Measurements from ENCODE around the gene SOX12. TPM values are rescaled to one million over a fixed set of nuclear protein-coding genes. Genes with fewer than 3 reads are reported as not detected.

SOX12 gene
- total RNA-seq, 1 experiment from 2014 or later = 41.0 TPM

- Histone ChIP-seq H3K36me3 (ENCODE audit: insufficient read depth, low read length, poor library complexity, severe bottlenecking) (no peaks in the 10 kb centered on the region), H3K4me3 (ENCODE audit: low read depth, low read length, poor library complexity, severe bottlenecking) (no peak overlapping the region), H3K27ac (ENCODE audit: low read depth, low read length, poor library complexity, severe bottlenecking) (no peak overlapping the region), H3K9me3 (ENCODE audit: low read depth, low read length, poor library complexity, severe bottlenecking) (no peaks in the 10 kb centered on the region), H3K27me3 (replicated peaks; ENCODE audit: insufficient read depth, low read depth, low read length, poor library complexity) (no peaks in the 10 kb centered on the region), H3K4me1 (ENCODE audit: insufficient read depth, low read length, poor library complexity, severe bottlenecking) (peaks cover 33% of the 10 kb centered on the region)
- ChIA-PET POLR2A (ENCODE audit: low non-redundant PET) (no interaction called here), CTCF (interaction anchor here (0.6 kb wide), 1 partner anchor 280 kb away, joined by 3 read pairs; no protein-coding TSS in a partner anchor)
- intact Hi-C loops (cut with micrococcal nuclease; ENCODE audit: unreplicated experiment) = no loop called here
- no TSS peak for BruUV-seq (replicated peaks)
- no peak for DNase-seq (ENCODE audit: low spot score)
- TF ChIP-seq EZH2 (IDR thresholded peaks at IDR 0.05; ENCODE audit: borderline replicate concordance, low read depth, low read length, poor library complexity, severe bottlenecking) = no peak
- TF ChIP-seq CTCF (conservative IDR thresholded peaks at IDR 0.05; ENCODE audit: low read depth, low read length) = no peak
Observed at GRCh38 chr20:364905-365794, 39.8 kb downstream of the SOX12 start.

- no peak overlapping the region for H3K27ac ChIP-seq (ENCODE audit: low read depth, low read length, poor library complexity, severe bottlenecking)
- no peak overlapping the region for H3K4me3 ChIP-seq (ENCODE audit: low read depth, low read length, poor library complexity, severe bottlenecking)
- no peaks in the 10 kb centered on the region for H3K27me3 ChIP-seq (replicated peaks; ENCODE audit: insufficient read depth, low read depth, low read length, poor library complexity)
- BruUV-seq (replicated peaks) = no TSS peak
- intact Hi-C loops (cut with micrococcal nuclease; ENCODE audit: unreplicated experiment) = no loop called here
- H3K4me1 ChIP-seq (ENCODE audit: insufficient read depth, low read length, poor library complexity, severe bottlenecking) = peaks cover 26% of the 10 kb centered on the region
- ChIA-PET CTCF (interaction anchor here (0.6 kb wide), 1 partner anchor 279 kb away, joined by 3 read pairs; no protein-coding TSS in a partner anchor), POLR2A (ENCODE audit: low non-redundant PET) (no interaction called here)
- H3K9me3 ChIP-seq (ENCODE audit: low read depth, low read length, poor library complexity, severe bottlenecking) = no peaks in the 10 kb centered on the region
- no peak for DNase-seq (ENCODE audit: low spot score)
- TF ChIP-seq EZH2 (IDR thresholded peaks at IDR 0.05; ENCODE audit: borderline replicate concordance, low read depth, low read length, poor library complexity, severe bottlenecking) (no peak), CTCF (conservative IDR thresholded peaks at IDR 0.05; ENCODE audit: low read depth, low read length) (no peak)
- H3K36me3 ChIP-seq (ENCODE audit: insufficient read depth, low read length, poor library complexity, severe bottlenecking) = no peaks in the 10 kb centered on the region
Observed at GRCh38 chr20:366041-366718, 40.8 kb downstream of the SOX12 start.

- H3K27ac ChIP-seq (ENCODE audit: low read depth, low read length, poor library complexity, severe bottlenecking) = no peak overlapping the region
- CTCF ChIA-PET = no interaction called here
- intact Hi-C loops (cut with micrococcal nuclease; ENCODE audit: unreplicated experiment) = no loop called here
Observed at GRCh38 chr20:366719-367485, 41.5 kb downstream of the SOX12 start.

More at GRCh38 chr20:366719-367485, 41.5 kb downstream of the SOX12 start:
- Histone ChIP-seq H3K9me3 (ENCODE audit: low read depth, low read length, poor library complexity, severe bottlenecking) (no peaks in the 10 kb centered on the region), H3K36me3 (ENCODE audit: insufficient read depth, low read length, poor library complexity, severe bottlenecking) (no peaks in the 10 kb centered on the region), H3K4me1 (ENCODE audit: insufficient read depth, low read length, poor library complexity, severe bottlenecking) (peaks cover 26% of the 10 kb centered on the region), H3K27me3 (replicated peaks; ENCODE audit: insufficient read depth, low read depth, low read length, poor library complexity) (no peaks in the 10 kb centered on the region), H3K4me3 (ENCODE audit: low read depth, low read length, poor library complexity, severe bottlenecking) (no peak overlapping the region)
- TF ChIP-seq CTCF (conservative IDR thresholded peaks at IDR 0.05; ENCODE audit: low read depth, low read length) (no peak), EZH2 (IDR thresholded peaks at IDR 0.05; ENCODE audit: borderline replicate concordance, low read depth, low read length, poor library complexity, severe bottlenecking) (no peak)
- POLR2A ChIA-PET (ENCODE audit: low non-redundant PET) = no interaction called here
- no peak for DNase-seq (ENCODE audit: low spot score)
- BruUV-seq (replicated peaks) = no TSS peak

All from A673 (cell line).